WERI-Rb-1 (cell line): ENCODE measurements around the gene SMIM38.

Source experiments
- DNase-seq: peaks from one replicate; pipeline ENCODE4 v3.0.0-alpha.2; 2020
- H3K27ac ChIP-seq: fragments of 250-450 bp; sonication (Bioruptor Pico); 2 replicates; pipeline ENCODE4 v1.5.1; 2020; ENCODE audit warnings: mild to moderate bottlenecking, moderate library complexity
- H3K27me3 ChIP-seq: fragments of 250-450 bp; sonication (Bioruptor Pico); 2 replicates; pipeline ENCODE4 v1.5.1; 2021; ENCODE audit warnings: mild to moderate bottlenecking, low read depth, moderate library complexity; ENCODE audit not compliant: insufficient read depth, severe bottlenecking
- H3K36me3 ChIP-seq: fragments of 250-450 bp; sonication (Bioruptor Pico); 2 replicates; pipeline ENCODE4 v1.5.1; 2020; ENCODE audit warnings: mild to moderate bottlenecking, moderate library complexity
- H3K4me3 ChIP-seq: 2 replicates; pipeline ENCODE4 v1.5.1; 2011; ENCODE audit warnings: low read depth, mild to moderate bottlenecking, control low read depth, low read length
- H3K9me3 ChIP-seq: fragments of 250-450 bp; sonication (Bioruptor Pico); 2 replicates; pipeline ENCODE4 v1.5.1; 2021; ENCODE audit warnings: mild to moderate bottlenecking, moderate library complexity; ENCODE audit not compliant: severe bottlenecking
- TF ChIP-seq, protein P1 (sequence below): IDR thresholded peaks from 2 replicates; pipeline ENCODE4 v1.5.1; 2011; ENCODE audit warnings: low read depth, mild to moderate bottlenecking, control low read depth, inconsistent platforms, low read length

The SMIM38 gene

DNA sequence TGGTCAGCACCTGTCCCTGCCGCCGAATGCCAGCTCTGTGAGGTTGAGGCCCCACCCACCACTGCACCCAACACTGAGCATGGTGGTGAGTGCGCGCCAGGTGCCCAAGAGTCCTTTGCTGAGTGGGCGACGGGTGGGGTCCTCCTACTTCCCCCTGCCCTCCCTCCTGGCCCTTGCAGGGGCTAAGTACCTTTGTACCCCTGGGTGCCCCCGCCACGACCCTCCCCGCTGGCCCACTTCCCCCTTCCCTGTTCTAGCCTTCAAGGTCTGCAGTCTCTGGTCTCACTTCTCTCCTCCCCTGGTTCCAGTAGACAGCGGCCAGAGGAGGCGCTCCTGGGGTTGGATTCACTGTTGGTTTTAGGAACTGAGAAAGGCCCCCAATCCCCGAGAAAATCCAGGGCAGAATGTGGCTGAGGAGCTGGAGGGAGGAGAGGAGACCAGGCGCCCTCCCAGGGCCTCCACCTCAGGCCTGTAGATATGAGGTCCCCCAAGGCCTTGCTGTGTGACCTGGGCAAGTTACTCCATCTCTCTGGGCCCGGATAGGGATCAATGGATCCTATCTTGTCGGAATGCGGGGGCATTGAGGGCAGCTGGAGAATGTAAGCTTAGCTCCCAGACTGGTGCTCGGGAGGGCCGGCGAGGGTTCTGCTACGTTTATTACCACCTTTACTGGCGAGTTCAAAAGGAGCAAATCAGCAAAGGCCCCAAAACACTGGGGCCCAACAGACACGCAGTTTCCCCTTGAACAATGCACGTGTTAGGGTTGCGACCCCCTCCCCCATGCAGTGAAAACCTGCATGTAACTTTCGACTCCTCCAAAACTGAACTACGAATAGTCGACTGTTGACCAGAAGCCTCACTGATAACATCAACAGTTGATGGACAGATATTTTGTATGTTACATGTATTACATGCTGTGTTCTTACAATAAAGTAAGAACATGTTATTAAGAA lies 31.9 kb upstream of the SMIM38 start:
- H3K4me3 ChIP-seq: no peak overlapping the region

DNA sequence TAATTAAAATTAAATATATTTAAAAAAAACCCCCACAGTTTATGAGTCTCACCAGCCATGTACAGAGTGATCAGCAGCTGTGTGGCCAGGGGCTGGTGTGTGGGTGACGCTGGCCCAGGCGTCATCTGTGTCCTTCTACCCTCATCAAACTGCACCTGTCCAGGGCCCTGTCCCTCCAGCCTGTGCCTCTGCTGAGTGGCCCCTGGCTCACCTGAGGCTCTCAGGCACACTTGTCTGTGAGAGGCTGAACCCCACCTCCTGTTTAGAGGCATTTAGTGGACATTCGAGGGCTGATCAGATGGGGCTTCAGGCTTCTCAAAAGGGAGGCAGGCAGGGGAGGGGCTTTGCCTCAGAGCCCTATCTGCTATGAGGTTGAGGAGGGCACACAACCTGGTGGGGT lies 29.9 kb upstream of the SMIM38 start:
- Histone ChIP-seq H3K4me3 (no peak overlapping the region), H3K9me3 (peaks cover 9% of the 10 kb centered on the region), H3K27me3 (no peaks in the 10 kb centered on the region), H3K27ac (no peak overlapping the region), H3K36me3 (no peaks in the 10 kb centered on the region)
- TF ChIP-seq, protein P1, sequence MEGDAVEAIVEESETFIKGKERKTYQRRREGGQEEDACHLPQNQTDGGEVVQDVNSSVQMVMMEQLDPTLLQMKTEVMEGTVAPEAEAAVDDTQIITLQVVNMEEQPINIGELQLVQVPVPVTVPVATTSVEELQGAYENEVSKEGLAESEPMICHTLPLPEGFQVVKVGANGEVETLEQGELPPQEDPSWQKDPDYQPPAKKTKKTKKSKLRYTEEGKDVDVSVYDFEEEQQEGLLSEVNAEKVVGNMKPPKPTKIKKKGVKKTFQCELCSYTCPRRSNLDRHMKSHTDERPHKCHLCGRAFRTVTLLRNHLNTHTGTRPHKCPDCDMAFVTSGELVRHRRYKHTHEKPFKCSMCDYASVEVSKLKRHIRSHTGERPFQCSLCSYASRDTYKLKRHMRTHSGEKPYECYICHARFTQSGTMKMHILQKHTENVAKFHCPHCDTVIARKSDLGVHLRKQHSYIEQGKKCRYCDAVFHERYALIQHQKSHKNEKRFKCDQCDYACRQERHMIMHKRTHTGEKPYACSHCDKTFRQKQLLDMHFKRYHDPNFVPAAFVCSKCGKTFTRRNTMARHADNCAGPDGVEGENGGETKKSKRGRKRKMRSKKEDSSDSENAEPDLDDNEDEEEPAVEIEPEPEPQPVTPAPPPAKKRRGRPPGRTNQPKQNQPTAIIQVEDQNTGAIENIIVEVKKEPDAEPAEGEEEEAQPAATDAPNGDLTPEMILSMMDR: no peak
- no peak for DNase-seq

More for the DNA sequence above, 31.9 kb upstream of the SMIM38 start:
- Histone ChIP-seq H3K27me3 (no peaks in the 10 kb centered on the region), H3K27ac (no peak overlapping the region), H3K36me3 (no peaks in the 10 kb centered on the region), H3K9me3 (peaks cover 12% of the 10 kb centered on the region)
- TF ChIP-seq, protein P1: no peak
- DNase-seq: no peak

DNA sequence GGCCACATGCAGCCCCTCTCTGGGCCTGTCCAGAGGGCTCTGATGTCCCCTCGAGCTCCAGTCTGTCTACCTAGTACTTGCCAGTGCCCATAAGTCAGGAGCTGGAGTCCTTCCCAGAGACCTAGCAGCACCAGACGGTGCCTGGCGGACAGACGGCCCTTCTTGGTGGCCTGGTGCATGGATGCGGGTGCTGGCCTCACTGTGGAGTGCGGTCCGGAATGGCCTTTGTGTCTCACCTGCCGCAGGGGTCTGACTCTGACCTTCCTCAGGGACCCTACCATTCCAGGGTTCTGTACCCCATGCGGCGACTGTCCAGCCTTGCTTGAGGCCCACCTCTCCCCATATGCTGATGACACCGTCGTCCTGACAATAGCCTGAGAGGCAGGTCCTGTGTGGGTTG lies 29.4 kb upstream of the SMIM38 start:
- Histone ChIP-seq H3K27me3 (no peaks in the 10 kb centered on the region), H3K27ac (no peak overlapping the region), H3K36me3 (no peaks in the 10 kb centered on the region), H3K9me3 (peaks cover 9% of the 10 kb centered on the region), H3K4me3 (no peak overlapping the region)
- no peak for DNase-seq
- TF ChIP-seq, protein P1: no peak

DNA sequence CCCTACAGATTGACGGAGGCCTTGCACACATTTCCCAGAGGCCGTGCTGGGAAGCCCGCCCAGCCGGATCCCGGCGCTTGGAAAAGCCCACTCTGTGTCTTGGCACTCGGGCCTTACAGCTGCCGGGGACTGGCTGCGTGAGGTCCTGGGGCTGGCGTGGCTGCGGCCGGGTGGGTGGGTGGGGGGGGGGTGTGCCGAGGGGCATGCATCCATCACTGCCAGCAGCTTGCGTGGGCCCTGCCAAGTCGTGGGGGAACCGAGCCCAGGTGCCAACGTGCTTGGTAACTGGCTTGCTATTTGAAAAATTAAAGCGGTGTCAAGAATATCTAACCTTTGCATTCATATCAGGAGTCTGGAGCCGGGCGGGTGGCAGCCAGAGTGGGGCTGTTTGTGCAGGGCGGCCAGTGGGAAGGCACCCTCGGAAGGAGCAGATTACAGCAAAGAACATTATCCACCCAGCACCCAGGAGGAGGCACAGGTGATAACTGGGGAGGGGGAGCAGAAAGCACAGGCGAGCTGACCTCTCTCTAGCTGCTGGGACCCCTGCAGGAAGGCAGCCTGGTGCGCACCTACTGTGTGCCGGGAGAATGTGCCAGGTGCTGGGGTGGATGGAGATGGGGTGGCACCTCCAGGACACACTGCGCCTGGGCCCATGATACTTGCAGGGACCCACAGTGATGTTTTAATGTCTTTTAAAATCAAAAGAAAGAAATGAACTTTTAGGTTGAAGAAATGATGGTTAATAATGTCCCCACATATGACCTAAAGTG lies 28.5 kb upstream of the SMIM38 start:
- H3K9me3 ChIP-seq: peaks cover 9% of the 10 kb centered on the region

DNA sequence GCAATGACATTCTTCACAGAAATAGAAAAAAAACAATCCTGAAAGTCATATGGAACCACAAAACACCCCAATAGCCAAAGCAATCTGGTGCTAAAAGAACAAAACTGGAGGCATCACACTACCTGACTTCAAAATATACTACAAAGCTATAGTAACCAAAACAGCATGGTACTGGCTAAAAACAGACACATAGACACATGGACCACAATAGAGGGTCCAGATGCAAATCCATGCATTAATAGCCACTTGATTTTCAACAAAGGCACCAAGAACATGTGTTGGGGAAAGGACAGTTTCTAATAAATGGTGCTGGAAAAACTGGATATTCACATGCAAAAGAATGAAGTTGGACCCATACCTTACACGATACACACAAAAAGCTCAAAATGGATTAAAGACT lies 27.9 kb upstream of the SMIM38 start:
- H3K36me3 ChIP-seq: no peaks in the 10 kb centered on the region
- no peaks in the 10 kb centered on the region for H3K27me3 ChIP-seq
- H3K4me3 ChIP-seq: no peak overlapping the region
- TF ChIP-seq, protein P1: no peak
- peaks cover 9% of the 10 kb centered on the region for H3K9me3 ChIP-seq
- DNase-seq: no peak
- H3K27ac ChIP-seq: no peak overlapping the region

More for the DNA sequence above, 28.5 kb upstream of the SMIM38 start:
- DNase-seq: no peak
- TF ChIP-seq, protein P1: no peak
- H3K27ac ChIP-seq: no peak overlapping the region
- no peak overlapping the region for H3K4me3 ChIP-seq
- no peaks in the 10 kb centered on the region for H3K36me3 ChIP-seq
- no peaks in the 10 kb centered on the region for H3K27me3 ChIP-seq
